Measurements from ENCODE around the gene MRPL54. TPM values are rescaled to one million over a fixed set of nuclear protein-coding genes. Genes with fewer than 3 reads are reported as not detected.

The MRPL54 gene
- total RNA-seq, 2 donors from 2014 or later, result 78.9 to 86.0 TPM

DNA sequence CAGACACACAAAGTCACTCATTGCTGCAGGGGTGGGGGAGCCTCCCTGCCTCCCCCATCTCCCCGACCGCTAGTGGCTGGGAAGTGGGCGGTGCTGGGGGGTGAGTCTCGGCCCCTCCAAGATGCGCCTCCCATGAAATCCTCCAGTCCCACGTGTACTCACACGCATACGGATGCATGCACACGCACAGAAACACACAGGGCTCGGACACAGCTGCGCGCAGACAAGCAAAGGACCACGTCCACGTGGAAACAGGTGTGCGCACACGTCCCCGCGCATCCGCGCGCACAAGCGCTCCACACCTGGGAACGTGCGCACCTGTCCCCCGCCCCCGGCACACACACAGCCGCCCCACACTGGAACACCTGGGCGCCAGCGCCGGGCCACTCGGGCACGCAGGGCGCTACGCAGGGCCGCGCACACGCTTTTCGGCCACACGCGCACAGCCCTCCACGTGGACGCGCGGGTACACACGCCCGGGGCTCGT is 23.0 kb downstream of the MRPL54 start:
- H3K9me3 ChIP-seq, result peaks cover 0 to 23% (median 6%) of the 10 kb centered on the region in 3 donors
- intact Hi-C loops (cut with DNase I), result no loop called here
- H3K4me1 ChIP-seq, result peaks cover 5% of the 10 kb centered on the region
- no peaks in the 10 kb centered on the region for H3K36me3 ChIP-seq (replicated peaks in 1 of 2; ENCODE audit: insufficient read depth in 1 of 2, low read depth in 2 of 2)
- ATAC-seq, result no peak
- TF ChIP-seq, protein P1, sequence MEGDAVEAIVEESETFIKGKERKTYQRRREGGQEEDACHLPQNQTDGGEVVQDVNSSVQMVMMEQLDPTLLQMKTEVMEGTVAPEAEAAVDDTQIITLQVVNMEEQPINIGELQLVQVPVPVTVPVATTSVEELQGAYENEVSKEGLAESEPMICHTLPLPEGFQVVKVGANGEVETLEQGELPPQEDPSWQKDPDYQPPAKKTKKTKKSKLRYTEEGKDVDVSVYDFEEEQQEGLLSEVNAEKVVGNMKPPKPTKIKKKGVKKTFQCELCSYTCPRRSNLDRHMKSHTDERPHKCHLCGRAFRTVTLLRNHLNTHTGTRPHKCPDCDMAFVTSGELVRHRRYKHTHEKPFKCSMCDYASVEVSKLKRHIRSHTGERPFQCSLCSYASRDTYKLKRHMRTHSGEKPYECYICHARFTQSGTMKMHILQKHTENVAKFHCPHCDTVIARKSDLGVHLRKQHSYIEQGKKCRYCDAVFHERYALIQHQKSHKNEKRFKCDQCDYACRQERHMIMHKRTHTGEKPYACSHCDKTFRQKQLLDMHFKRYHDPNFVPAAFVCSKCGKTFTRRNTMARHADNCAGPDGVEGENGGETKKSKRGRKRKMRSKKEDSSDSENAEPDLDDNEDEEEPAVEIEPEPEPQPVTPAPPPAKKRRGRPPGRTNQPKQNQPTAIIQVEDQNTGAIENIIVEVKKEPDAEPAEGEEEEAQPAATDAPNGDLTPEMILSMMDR (IDR thresholded peaks at IDR 0.05), result no peak
- no peak for TF ChIP-seq POLR2A (IDR thresholded peaks at IDR 0.05)
- no peak for DNase-seq
- no peaks in the 10 kb centered on the region for H3K27me3 ChIP-seq
- H3K27ac ChIP-seq, result no peak overlapping the region
- no peak overlapping the region for H3K4me3 ChIP-seq
- WGBS, 2 donors, result 0% methylated on average over 33 of the region's 47 CpGs; no CpG with 5 or more reads in 1 of the 2 donors

DNA sequence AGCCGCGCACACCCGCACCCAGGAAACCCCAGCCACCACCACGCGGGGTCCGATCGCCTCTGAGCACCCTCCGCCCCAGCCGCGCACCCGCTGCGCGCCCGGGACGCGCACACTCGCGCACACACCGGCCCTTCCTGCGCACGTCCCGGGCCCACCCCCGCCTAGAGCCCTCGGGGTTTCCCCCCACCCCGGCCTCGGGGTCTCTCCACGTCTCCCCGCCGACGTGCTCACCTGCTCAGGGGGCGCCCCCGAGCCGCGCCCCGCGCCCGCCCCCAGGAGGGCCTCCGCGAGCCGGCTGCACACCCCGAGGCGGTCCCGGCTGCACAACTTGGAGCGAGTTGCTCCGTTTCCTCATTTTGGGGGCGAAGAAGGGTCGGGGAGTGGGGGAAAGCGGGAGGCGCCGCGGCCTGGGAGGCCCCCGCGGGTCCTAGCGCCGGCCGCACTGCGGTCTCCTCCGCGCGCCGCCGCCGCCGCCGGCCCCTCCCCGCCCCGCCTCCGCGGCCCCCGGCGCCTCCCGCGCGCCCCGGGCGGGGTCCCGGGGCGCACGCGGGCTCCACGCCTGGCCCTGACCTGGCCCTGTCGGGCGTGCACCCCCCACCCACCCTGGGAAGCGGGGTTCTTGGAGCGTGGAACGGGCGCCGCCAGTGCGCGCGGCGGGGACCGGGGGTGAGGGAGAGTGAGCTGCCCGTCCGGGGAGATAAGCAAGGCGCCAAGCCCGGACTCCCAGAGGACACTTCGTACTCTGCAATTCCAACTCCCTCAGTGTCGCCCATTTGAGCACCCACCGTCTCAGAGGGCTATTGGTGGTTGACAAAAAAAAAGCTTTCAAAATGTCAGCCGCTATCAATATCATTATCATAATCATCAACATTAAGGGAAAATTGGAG is 23.7 kb downstream of the MRPL54 start, which contains the start of gene MATK:
TSS of gene MATK (minus strand) at position 444 of the 887 bp plus-strand sequence. CDS start 1,246 bp downstream, outside the sequence.
- H3K4me1 ChIP-seq, result peaks cover 5% of the 10 kb centered on the region
- WGBS, 2 donors, result 3 to 40% methylated on average over 5 to 78 of the region's 101 CpGs
- no peak within 1 kb of the TSS for H3K27ac ChIP-seq
- H3K36me3 ChIP-seq (replicated peaks in 1 of 2; ENCODE audit: insufficient read depth in 1 of 2, low read depth in 2 of 2), result no peaks in the 10 kb centered on the region
- H3K4me3 ChIP-seq, result no peak within 1 kb of the TSS
- ATAC-seq, result no peak
- no peak for TF ChIP-seq POLR2A (IDR thresholded peaks at IDR 0.05)
- TF ChIP-seq, protein P1 (IDR thresholded peaks at IDR 0.05), result no peak
- no peaks in the 10 kb centered on the region for H3K27me3 ChIP-seq
- no peak for DNase-seq
- intact Hi-C loops (cut with DNase I), result no loop called here
- peaks cover 0 to 18% (median 5%) of the 10 kb centered on the region in 3 donors for H3K9me3 ChIP-seq

DNA sequence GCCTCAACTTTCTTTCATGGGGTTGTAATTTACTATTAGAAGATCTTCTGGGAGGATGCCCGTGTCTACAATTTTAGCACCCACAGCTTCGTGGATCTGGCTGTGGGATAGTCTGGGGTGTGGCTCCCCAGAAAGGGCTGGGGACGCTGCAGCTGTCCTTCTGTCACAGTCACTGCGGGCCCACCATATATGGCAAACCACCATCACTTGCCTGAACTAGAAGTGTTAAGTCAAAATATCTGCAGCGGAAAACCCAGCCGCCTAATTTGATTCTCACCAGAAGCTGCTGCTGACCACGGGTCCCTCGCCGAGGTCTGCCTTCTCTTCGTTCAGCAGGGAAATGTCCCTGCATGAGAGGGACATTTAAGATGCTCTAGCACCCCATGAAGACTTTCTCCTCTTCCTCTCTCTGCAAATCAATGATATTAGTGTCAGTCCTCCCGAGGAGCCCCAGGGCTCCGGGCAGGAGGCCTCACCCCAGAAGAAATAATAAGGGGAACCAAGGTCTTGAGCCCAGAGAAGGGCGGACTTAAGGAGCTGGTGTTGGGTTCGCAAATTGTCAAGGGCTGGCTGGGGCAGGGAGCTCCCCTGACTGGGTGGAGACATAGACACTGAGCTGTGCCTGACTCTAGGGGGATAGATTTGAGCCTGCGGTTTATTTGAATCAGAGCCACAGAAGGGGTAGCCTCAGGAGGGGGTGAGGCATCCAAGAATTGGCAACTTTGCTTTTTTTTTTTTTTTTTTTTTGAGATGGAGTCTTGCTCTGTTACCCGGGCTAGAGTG is 26.7 kb downstream of the MRPL54 start:
- WGBS, 2 donors, result 46 to 47% methylated on average over 12 to 15 of the region's 16 CpGs
- H3K4me1 ChIP-seq, result peaks cover 5% of the 10 kb centered on the region
- ATAC-seq, result no peak
- DNase-seq, result no peak
- H3K4me3 ChIP-seq, result no peak overlapping the region
- intact Hi-C loops (cut with DNase I), result no loop called here
- H3K9me3 ChIP-seq, result no peaks in the 10 kb centered on the region
- TF ChIP-seq, protein P1 (IDR thresholded peaks at IDR 0.05), result no peak
- no peak for TF ChIP-seq POLR2A (IDR thresholded peaks at IDR 0.05)
- H3K36me3 ChIP-seq (replicated peaks in 1 of 2; ENCODE audit: insufficient read depth in 1 of 2, low read depth in 2 of 2), result no peaks in the 10 kb centered on the region
- H3K27ac ChIP-seq, result no peak overlapping the region
- H3K27me3 ChIP-seq, result no peaks in the 10 kb centered on the region

DNA sequence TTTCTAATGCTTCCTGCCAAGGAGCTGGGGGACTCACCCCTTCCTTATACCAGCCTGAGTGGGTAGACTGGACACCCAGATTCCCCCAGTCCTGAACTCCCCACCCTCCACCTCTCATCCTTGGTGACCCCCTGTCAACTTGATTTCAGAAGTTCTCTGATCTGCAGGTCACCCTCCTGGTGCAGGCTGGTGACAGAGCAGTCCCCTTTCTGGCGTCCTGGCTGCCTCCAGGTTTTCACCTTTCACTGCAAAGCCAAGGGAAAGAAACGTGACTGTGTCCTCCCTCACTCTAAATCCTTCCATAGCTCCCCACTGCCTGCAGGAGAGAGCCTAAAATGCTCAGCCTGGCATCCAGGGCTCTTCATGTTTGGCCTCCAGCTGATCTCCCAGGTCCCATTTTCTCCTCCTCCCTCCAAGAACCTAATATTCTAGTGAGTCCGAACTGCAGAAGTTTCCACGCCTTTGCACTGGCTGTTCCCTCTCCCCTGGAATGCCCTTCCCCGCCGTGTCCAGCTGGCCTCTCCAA is 27.8 kb downstream of the MRPL54 start:
- Histone ChIP-seq H3K4me1 (peaks cover 5% of the 10 kb centered on the region), H3K27ac (no peak overlapping the region), H3K4me3 (no peak overlapping the region), H3K9me3 (no peaks in the 10 kb centered on the region), H3K27me3 (no peaks in the 10 kb centered on the region), H3K36me3 (replicated peaks in 1 of 2; ENCODE audit: insufficient read depth in 1 of 2, low read depth in 2 of 2) (no peaks in the 10 kb centered on the region)
- no peak for TF ChIP-seq POLR2A (IDR thresholded peaks at IDR 0.05)
- TF ChIP-seq, protein P1 (IDR thresholded peaks at IDR 0.05), result no peak
- 53 to 66% methylated on average over 5 to 6 of the region's 6 CpGs for WGBS, 2 donors
- ATAC-seq (no peak), DNase-seq (no peak)
- intact Hi-C loops (cut with DNase I), result no loop called here
